ENCODE results near the gene KLK4.

KLK4 gene

GRCh38 chr19:50890422-50891252, 20.6 kb downstream of the KLK4 start:
- no peak for TF ChIP-seq RAD21 (IDR thresholded peaks at IDR 0.05; ENCODE audit: low read depth)
- TF ChIP-seq YY1 (IDR thresholded peaks at IDR 0.05; ENCODE audit: low read depth) = no peak
- TF ChIP-seq, protein P1, sequence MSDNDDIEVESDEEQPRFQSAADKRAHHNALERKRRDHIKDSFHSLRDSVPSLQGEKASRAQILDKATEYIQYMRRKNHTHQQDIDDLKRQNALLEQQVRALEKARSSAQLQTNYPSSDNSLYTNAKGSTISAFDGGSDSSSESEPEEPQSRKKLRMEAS (IDR thresholded peaks at IDR 0.05) = no peak
- no peak for TF ChIP-seq CREB1 (IDR thresholded peaks at IDR 0.05; ENCODE audit: low read depth)
- no peak for TF ChIP-seq FOXM1 (IDR thresholded peaks at IDR 0.05; ENCODE audit: borderline replicate concordance, low read depth)
- TF ChIP-seq NFIC (IDR thresholded peaks at IDR 0.05) = no peak
- no peak for TF ChIP-seq TEAD4 (IDR thresholded peaks at IDR 0.05)
- no peak for TF ChIP-seq EP300 (IDR thresholded peaks at IDR 0.05; ENCODE audit: borderline replicate concordance)
- TF ChIP-seq CEBPB (IDR thresholded peaks at IDR 0.05) = no peak
- no peak for TF ChIP-seq REST (IDR thresholded peaks at IDR 0.05; ENCODE audit: low read depth)

DNA sequence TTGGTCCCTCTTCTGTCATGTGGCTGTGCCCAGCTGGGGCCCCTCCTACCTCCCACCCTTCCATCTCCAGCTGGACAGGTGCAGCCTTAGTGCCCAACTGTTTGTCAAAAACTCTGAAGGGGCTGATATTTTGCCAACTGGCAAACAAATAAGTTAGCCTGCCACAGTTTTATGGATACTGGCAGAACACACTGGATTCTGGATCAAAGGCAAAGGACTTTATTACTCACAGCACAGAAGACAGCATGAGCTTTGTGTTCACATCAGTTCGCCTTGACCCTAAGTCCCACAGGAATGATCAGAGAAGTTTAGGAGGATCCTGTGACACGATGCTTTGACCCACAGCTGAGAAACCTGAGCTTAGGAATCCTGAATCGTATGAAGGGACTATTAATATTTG, 21.6 kb downstream of the KLK4 start:
- TF ChIP-seq TCF12 (IDR thresholded peaks at IDR 0.05; ENCODE audit: low read depth) = no peak
- TF ChIP-seq TAF1 (IDR thresholded peaks at IDR 0.05; ENCODE audit: low read depth) = no peak
- no peak for TF ChIP-seq YY1 (IDR thresholded peaks at IDR 0.05; ENCODE audit: low read depth)
- TF ChIP-seq REST (IDR thresholded peaks at IDR 0.05; ENCODE audit: low read depth) = no peak
- no peak for TF ChIP-seq CEBPB (IDR thresholded peaks at IDR 0.05)
- no peak for TF ChIP-seq USF1 (IDR thresholded peaks at IDR 0.05)
- TF ChIP-seq, protein P1 (IDR thresholded peaks at IDR 0.05) = no peak
- TF ChIP-seq FOXM1 (IDR thresholded peaks at IDR 0.05; ENCODE audit: borderline replicate concordance, low read depth) = no peak
- no peak for TF ChIP-seq TEAD4 (IDR thresholded peaks at IDR 0.05)
- TF ChIP-seq EGR1 (IDR thresholded peaks at IDR 0.05) = no peak
- no peak for TF ChIP-seq EP300 (IDR thresholded peaks at IDR 0.05; ENCODE audit: borderline replicate concordance)
- no peak for TF ChIP-seq CREB1 (IDR thresholded peaks at IDR 0.05; ENCODE audit: low read depth)
- no peak for TF ChIP-seq RAD21 (IDR thresholded peaks at IDR 0.05; ENCODE audit: low read depth)
- no peak for TF ChIP-seq ZBTB7A (IDR thresholded peaks at IDR 0.05; ENCODE audit: low read depth)
- TF ChIP-seq NFIC (IDR thresholded peaks at IDR 0.05) = no peak

DNA sequence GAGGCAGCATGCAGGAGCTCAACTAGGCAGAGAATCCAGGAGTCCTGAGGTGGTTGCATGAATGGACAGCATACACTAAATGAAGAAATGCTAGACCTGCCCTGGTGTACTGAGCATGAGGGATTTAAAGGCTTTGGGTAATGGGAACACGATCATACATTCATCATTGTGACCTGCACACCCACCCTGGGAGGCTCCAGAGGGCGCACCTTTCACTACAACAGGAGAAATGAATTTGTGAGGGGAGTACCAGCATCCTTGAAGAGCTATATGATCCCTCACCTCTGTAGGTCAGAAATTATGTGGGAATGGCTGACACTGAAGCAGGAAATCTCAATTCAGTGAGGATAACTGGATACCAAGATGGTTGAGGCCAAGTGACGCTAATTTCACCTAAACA, 29.0 kb downstream of the KLK4 start:
- TF ChIP-seq CREB1 (IDR thresholded peaks at IDR 0.05; ENCODE audit: low read depth) (no peak), TAF1 (IDR thresholded peaks at IDR 0.05; ENCODE audit: low read depth) (no peak), TCF12 (IDR thresholded peaks at IDR 0.05; ENCODE audit: low read depth) (no peak), TEAD4 (IDR thresholded peaks at IDR 0.05) (no peak), EGR1 (IDR thresholded peaks at IDR 0.05) (no peak), EP300 (IDR thresholded peaks at IDR 0.05; ENCODE audit: borderline replicate concordance) (no peak), RAD21 (IDR thresholded peaks at IDR 0.05; ENCODE audit: low read depth) (no peak), YY1 (IDR thresholded peaks at IDR 0.05; ENCODE audit: low read depth) (no peak), REST (IDR thresholded peaks at IDR 0.05; ENCODE audit: low read depth) (no peak), CEBPB (IDR thresholded peaks at IDR 0.05) (no peak), NFIC (IDR thresholded peaks at IDR 0.05) (no peak)
- TF ChIP-seq, protein P1 (IDR thresholded peaks at IDR 0.05) = no peak

GRCh38 chr19:50880241-50880640, 31.0 kb downstream of the KLK4 start:
- no peak for TF ChIP-seq TAF1 (IDR thresholded peaks at IDR 0.05; ENCODE audit: low read depth)
- no peak for TF ChIP-seq TCF12 (IDR thresholded peaks at IDR 0.05; ENCODE audit: low read depth)
- no peak for TF ChIP-seq NFIC (IDR thresholded peaks at IDR 0.05)
- no peak for TF ChIP-seq EGR1 (IDR thresholded peaks at IDR 0.05)
- TF ChIP-seq CEBPB (IDR thresholded peaks at IDR 0.05) = no peak
- TF ChIP-seq TEAD4 (IDR thresholded peaks at IDR 0.05) = no peak
- TF ChIP-seq CREB1 (IDR thresholded peaks at IDR 0.05; ENCODE audit: low read depth) = no peak
- TF ChIP-seq RAD21 (IDR thresholded peaks at IDR 0.05; ENCODE audit: low read depth) = no peak
- no peak for TF ChIP-seq YY1 (IDR thresholded peaks at IDR 0.05; ENCODE audit: low read depth)
- TF ChIP-seq REST (IDR thresholded peaks at IDR 0.05; ENCODE audit: low read depth) = no peak
- TF ChIP-seq USF1 (IDR thresholded peaks at IDR 0.05) = no peak
- no peak for TF ChIP-seq FOXM1 (IDR thresholded peaks at IDR 0.05; ENCODE audit: borderline replicate concordance, low read depth)
- no peak for TF ChIP-seq EP300 (IDR thresholded peaks at IDR 0.05; ENCODE audit: borderline replicate concordance)
- no peak for TF ChIP-seq ZBTB7A (IDR thresholded peaks at IDR 0.05; ENCODE audit: low read depth)
- TF ChIP-seq, protein P1 (IDR thresholded peaks at IDR 0.05) = no peak

All from Ishikawa (cell line).